K562 (cell line): ENCODE measurements around the gene ITGAL. TPM values are rescaled to one million over a fixed set of nuclear protein-coding genes. Genes with fewer than 3 reads are reported as not detected.
A peak's percentile ranks its signal among the peaks of the same experiment; 100 is the strongest.

Experiments used
- GABPB1 ChIP-seq: sonication (generic); formaldehyde crosslinking; IDR thresholded peaks from 2 replicates; pipeline ENCODE4 v1.8.0; 2022; ENCODE audit warnings: mild to moderate bottlenecking, missing genetic modification reagents
- NCOA2 ChIP-seq, 2 experiments: fragments of 450-650 bp; IDR thresholded peaks; 2 replicates each; pipeline ENCODE4 v1.6.1; 2018; ENCODE audit warnings: mild to moderate bottlenecking in 2 of 2, moderate library complexity in 1 of 2; ENCODE audit not compliant: partially characterized antibody in 2 of 2
- PPARD ChIP-seq: fragments of 250-450 bp; sonication (Bioruptor Pico); IDR thresholded peaks from 2 replicates; pipeline ENCODE4 v1.8.0; 2022; ENCODE audit warnings: inconsistent platforms, mild to moderate bottlenecking, moderate library complexity
- SIN3A ChIP-seq, 2 experiments: fragments of 150-350 bp in 1 of 2; IDR thresholded peaks; 2 replicates each; pipeline ENCODE4 v1.6.1; 2011 to 2016; ENCODE audit warnings: borderline replicate concordance in 2 of 2, low read depth in 2 of 2, low read length in 2 of 2, mild to moderate bottlenecking in 2 of 2, moderate library complexity in 2 of 2; ENCODE audit not compliant: control insufficient read depth in 1 of 2
- SMARCB1 ChIP-seq: IDR thresholded peaks from 2 replicates; pipeline ENCODE4 v1.6.1; 2011; ENCODE audit warnings: improper control_type of control experiment, low read depth; ENCODE audit not compliant: insufficient read length
- SMARCE1 ChIP-seq: fragments of 450-650 bp; IDR thresholded peaks from 2 replicates; pipeline ENCODE4 v1.7.1; 2016; ENCODE audit warnings: mild to moderate bottlenecking
- SREBF2 ChIP-seq: sonication (generic); formaldehyde crosslinking; IDR thresholded peaks from 2 replicates; pipeline ENCODE4 v1.4.0; 2020; ENCODE audit warnings: mild to moderate bottlenecking, missing genetic modification reagents
- TRIM28 ChIP-seq: fragments of 450-650 bp; IDR thresholded peaks from 2 replicates; pipeline ENCODE4 v1.6.1; 2017
- ZFPM2 ChIP-seq: fragments of 250-450 bp; sonication (Bioruptor Pico); IDR thresholded peaks from 2 replicates; pipeline ENCODE4 v1.5.1; 2022; ENCODE audit warnings: mild to moderate bottlenecking
- ZNF583 ChIP-seq: fragments of 250-450 bp; sonication (Bioruptor Pico); IDR thresholded peaks from 2 replicates; pipeline ENCODE4 v1.4.0; 2020
- ZNF586 ChIP-seq: fragments of 450-650 bp; formaldehyde crosslinking; conservative IDR thresholded peaks from 2 replicates; pipeline ENCODE4 v1.4.0; 2020; ENCODE audit warnings: mild to moderate bottlenecking, moderate library complexity
- ZNF77 ChIP-seq: fragments of 250-450 bp; sonication (Bioruptor Pico); IDR thresholded peaks from 2 replicates; pipeline ENCODE4 v1.5.0; 2020
- polyA plus RNA-seq, 8 experiments: library from polyadenylated mRNA; depleted of rRNA in 4 of 8; stranded (reverse) in 5 of 8; unstranded in 3 of 8; fragments of >200 nt; fragmentation: Nextera tagmentation in 2 of 8; fragmentation: Illumina TruSeq in 1 of 8; extraction: Ambion mirVana in 2 of 8; extraction: Trizol in 1 of 8; gene quantifications; 2 replicates each; pipeline versions ENCODE4 v1.2.1 to v1.2.3, GENCODE V29; 2011 to 2014; ENCODE audit warnings: inconsistent platforms in 1 of 8, missing spikeins in 1 of 8
- total RNA-seq, 7 experiments: library from RNA; depleted of rRNA in 6 of 7; stranded (reverse); fragments of >200 nt in 6 of 7; fragmentation: Illumina TruSeq in 2 of 7; extraction: Trizol in 2 of 7; gene quantifications; 2 replicates each; pipeline versions ENCODE4 v1.2.1 to v1.2.3, GENCODE V29; 2011 to 2021; ENCODE audit warnings: low replicate concordance in 1 of 7
- TF ChIP-seq, protein P1 (sequence below): fragments of 450-650 bp; IDR thresholded peaks from 2 replicates; pipeline ENCODE4 v1.6.1; 2016; ENCODE audit warnings: borderline replicate concordance
- TF ChIP-seq, protein P2 (sequence below): fragments of 450-650 bp; IDR thresholded peaks from 2 replicates; pipeline ENCODE4 v1.6.1; 2018; ENCODE audit warnings: mild to moderate bottlenecking, low read depth; ENCODE audit not compliant: partially characterized antibody
- TF ChIP-seq, protein P3 (sequence below): fragments of 250-450 bp; sonication (Bioruptor Pico); IDR thresholded peaks from 2 replicates; pipeline ENCODE4 v1.5.0; 2021
- TF ChIP-seq, protein P4 (sequence below): fragments of 250-450 bp; sonication (Bioruptor Pico); IDR thresholded peaks from 2 replicates; pipeline ENCODE4 v1.4.0; 2020
- TF ChIP-seq, protein P5 (sequence below): IDR thresholded peaks from 2 replicates; pipeline ENCODE4 v1.6.1; 2012; ENCODE audit warnings: low read depth, low read length, improper control_type of control experiment, borderline replicate concordance

Gene ITGAL
- total and polyA plus RNA-seq, 9 of the 15 experiments (the other 6 are each of a cell fraction or from before 2014, with no cell fraction given): 0.01 to 0.53 TPM; not detected in 7

DNA sequence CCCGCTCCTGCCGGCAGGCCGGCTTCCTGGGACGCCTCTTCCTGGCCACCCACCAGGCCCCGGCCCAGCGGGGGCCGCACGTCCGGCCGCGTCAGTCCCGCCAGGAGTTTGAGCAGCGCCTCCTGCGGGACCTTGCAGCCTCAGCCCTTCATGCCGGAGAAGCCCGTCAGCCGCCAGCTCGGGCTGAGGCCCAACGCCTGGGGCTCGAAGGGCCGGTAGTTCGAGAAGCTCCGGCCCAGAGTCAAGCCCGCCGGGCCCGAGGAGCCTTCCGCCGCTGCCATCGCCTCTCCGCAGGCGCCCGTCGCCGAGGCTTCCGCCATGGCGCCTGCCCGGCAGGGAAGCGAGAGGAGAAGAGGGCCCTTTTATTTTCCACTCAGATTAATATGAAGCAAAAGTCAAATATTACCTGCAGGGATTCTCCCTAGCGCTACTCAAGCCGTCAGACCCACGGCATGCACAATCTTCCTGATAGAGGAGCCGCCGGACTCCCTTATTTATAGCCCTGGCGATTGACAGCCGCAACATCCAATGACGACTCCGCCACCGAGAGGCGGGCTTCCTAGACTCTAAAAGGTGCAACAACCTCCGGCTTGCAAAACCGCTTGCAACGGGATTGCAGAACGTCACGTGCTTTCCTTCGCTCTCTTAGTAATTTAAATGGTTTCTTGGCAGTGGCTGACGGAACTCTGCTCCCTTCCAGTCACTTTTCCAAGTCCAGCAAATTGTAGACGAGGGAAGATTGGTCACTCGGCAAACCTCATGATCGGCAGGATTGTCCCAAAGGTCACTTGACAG, 26.9 kb upstream of the ITGAL start, which contains the start of gene SEPHS2 (continued):
- TF ChIP-seq GABPB1 (CRISPR knock-in tag): peak; percentile 72
- TF ChIP-seq, protein P1, sequence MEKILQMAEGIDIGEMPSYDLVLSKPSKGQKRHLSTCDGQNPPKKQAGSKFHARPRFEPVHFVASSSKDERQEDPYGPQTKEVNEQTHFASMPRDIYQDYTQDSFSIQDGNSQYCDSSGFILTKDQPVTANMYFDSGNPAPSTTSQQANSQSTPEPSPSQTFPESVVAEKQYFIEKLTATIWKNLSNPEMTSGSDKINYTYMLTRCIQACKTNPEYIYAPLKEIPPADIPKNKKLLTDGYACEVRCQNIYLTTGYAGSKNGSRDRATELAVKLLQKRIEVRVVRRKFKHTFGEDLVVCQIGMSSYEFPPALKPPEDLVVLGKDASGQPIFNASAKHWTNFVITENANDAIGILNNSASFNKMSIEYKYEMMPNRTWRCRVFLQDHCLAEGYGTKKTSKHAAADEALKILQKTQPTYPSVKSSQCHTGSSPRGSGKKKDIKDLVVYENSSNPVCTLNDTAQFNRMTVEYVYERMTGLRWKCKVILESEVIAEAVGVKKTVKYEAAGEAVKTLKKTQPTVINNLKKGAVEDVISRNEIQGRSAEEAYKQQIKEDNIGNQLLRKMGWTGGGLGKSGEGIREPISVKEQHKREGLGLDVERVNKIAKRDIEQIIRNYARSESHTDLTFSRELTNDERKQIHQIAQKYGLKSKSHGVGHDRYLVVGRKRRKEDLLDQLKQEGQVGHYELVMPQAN: 0 out of 2 replicates have a peak, but pooled peaks have one; percentile 15
- TF ChIP-seq SREBF2 (CRISPR knock-in tag): no peak
- TF ChIP-seq, protein P2, sequence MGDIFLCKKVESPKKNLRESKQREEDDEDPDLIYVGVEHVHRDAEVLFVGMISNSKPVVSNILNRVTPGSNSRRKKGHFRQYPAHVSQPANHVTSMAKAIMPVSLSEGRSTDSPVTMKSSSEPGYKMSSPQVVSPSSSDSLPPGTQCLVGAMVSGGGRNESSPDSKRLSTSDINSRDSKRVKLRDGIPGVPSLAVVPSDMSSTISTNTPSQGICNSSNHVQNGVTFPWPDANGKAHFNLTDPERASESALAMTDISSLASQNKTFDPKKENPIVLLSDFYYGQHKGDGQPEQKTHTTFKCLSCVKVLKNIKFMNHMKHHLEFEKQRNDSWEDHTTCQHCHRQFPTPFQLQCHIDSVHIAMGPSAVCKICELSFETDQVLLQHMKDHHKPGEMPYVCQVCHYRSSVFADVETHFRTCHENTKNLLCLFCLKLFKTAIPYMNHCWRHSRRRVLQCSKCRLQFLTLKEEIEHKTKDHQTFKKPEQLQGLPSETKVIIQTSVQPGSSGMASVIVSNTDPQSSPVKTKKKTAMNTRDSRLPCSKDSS: no peak
- TF ChIP-seq SMARCE1: no peak; the same call in 1 of the 2 replicates
- 0 out of 2 replicates have a peak, but pooled peaks have one; percentile 39 for TF ChIP-seq TRIM28
- peak; percentile 73; the same call in 1 of the 2 replicates for TF ChIP-seq ZNF586 (CRISPR knock-in tag)
- TF ChIP-seq ZFPM2 (CRISPR knock-in tag): no peak
- TF ChIP-seq, protein P3, sequence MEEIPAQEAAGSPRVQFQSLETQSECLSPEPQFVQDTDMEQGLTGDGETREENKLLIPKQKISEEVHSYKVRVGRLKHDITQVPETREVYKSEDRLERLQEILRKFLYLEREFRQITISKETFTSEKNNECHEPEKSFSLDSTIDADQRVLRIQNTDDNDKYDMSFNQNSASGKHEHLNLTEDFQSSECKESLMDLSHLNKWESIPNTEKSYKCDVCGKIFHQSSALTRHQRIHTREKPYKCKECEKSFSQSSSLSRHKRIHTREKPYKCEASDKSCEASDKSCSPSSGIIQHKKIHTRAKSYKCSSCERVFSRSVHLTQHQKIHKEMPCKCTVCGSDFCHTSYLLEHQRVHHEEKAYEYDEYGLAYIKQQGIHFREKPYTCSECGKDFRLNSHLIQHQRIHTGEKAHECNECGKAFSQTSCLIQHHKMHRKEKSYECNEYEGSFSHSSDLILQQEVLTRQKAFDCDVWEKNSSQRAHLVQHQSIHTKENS (CRISPR knock-in tag): no peak
- no peak; the same call in 1 of the 2 replicates for TF ChIP-seq ZNF583 (CRISPR knock-in tag)
- no peak for TF ChIP-seq PPARD (CRISPR knock-in tag)
- TF ChIP-seq, protein P4, sequence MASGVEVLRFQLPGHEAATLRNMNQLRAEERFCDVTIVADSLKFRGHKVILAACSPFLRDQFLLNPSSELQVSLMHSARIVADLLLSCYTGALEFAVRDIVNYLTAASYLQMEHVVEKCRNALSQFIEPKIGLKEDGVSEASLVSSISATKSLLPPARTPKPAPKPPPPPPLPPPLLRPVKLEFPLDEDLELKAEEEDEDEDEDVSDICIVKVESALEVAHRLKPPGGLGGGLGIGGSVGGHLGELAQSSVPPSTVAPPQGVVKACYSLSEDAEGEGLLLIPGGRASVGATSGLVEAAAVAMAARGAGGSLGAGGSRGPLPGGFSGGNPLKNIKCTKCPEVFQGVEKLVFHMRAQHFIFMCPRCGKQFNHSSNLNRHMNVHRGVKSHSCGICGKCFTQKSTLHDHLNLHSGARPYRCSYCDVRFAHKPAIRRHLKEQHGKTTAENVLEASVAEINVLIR: no peak; the same call in 1 of the 2 replicates
- TF ChIP-seq NCOA2 (IDR thresholded peaks at IDR 0.05; ENCODE audit: partially characterized antibody in 2 of 2): no peak
- no peak for TF ChIP-seq ZNF77 (CRISPR knock-in tag)
- no peak for TF ChIP-seq SMARCB1
- TF ChIP-seq, protein P5, sequence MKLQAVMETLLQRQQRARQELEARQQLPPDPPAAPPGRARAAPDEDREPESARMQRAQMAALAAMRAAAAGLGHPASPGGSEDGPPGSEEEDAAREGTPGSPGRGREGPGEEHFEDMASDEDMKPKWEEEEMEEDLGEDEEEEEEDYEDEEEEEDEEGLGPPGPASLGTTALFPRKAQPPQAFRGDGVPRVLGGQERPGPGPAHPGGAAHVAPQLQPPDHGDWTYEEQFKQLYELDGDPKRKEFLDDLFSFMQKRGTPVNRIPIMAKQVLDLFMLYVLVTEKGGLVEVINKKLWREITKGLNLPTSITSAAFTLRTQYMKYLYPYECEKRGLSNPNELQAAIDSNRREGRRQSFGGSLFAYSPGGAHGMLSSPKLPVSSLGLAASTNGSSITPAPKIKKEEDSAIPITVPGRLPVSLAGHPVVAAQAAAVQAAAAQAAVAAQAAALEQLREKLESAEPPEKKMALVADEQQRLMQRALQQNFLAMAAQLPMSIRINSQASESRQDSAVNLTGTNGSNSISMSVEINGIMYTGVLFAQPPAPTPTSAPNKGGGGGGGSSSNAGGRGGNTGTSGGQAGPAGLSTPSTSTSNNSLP: no peak
- TF ChIP-seq SIN3A (IDR thresholded peaks at IDR 0.05; ENCODE audit: borderline replicate concordance in 2 of 2, control insufficient read depth in 1 of 2, low read depth in 2 of 2, low read length in 2 of 2): peak in 1 of 2 experiments; percentile 71; a peak in 2 of 4 replicates
